GM12873 (cell line): ENCODE measurements around the gene STK32B.

Experiments
- CTCF ChIP-seq: IDR thresholded peaks from 2 replicates; pipeline ENCODE4 v1.5.1; 2012; ENCODE audit warnings: low read depth, mild to moderate bottlenecking, moderate library complexity, low read length, control low read depth; ENCODE audit not compliant: insufficient read depth; ENCODE audit errors: missing control alignments

STK32B gene

GRCh38 chr4:5052726-5053425 is 1.6 kb downstream of the STK32B start:
- no peak for TF ChIP-seq CTCF

GRCh38 chr4:5054532-5054931 is 3.3 kb downstream of the STK32B start:
- TF ChIP-seq CTCF: no peak

GRCh38 chr4:5055411-5055810 is 4.1 kb downstream of the STK32B start:
- no peak for TF ChIP-seq CTCF

- no peak for TF ChIP-seq CTCF
Observed at GRCh38 chr4:5066101-5066500, 14.8 kb downstream of the STK32B start.

GRCh38 chr4:5067908-5068307 is 16.6 kb downstream of the STK32B start:
- no peak for TF ChIP-seq CTCF

- no peak for TF ChIP-seq CTCF
Observed at GRCh38 chr4:5069901-5070300, 18.6 kb downstream of the STK32B start.

- no peak for TF ChIP-seq CTCF
Observed at GRCh38 chr4:5072948-5073347, 21.7 kb downstream of the STK32B start.
